GOT3 (cell line): Measurements from ENCODE around the gene NR6A1.

Experiments used
- DNase-seq: peaks from one replicate; lab custom pipeline; 2025; ENCODE audit warnings: mixed read lengths; lab: John Stamatoyannopoulos, UW

NR6A1 gene

GRCh38 chr9:124688238-124688904 is 82.7 kb downstream of the NR6A1 start:
- DNase-seq: no peak

DNA sequence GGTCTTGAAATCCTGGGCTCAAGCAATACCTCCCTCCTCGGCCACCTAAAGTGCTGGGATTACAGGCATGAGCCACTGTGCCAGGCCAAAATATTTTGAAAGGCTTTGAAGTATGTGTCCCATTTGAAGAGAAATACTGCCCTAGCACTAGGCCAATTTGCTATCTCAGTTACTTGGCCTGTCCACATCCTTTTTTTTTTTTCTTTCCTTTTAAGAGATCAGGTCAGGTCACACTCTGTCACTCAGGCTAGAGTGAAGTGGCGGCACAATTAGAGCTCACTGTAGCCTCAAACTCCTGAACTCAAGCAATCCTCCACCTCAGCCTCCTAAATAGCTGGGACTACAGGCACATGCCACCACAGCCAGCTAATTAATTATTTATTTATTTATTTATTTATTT is 84.2 kb downstream of the NR6A1 start:
- DNase-seq: no peak

- DNase-seq: no peak
Observed at GRCh38 chr9:124685217-124685616, 85.9 kb downstream of the NR6A1 start.

- no peak for DNase-seq
Observed at GRCh38 chr9:124684169-124684568, 86.9 kb downstream of the NR6A1 start.

DNA sequence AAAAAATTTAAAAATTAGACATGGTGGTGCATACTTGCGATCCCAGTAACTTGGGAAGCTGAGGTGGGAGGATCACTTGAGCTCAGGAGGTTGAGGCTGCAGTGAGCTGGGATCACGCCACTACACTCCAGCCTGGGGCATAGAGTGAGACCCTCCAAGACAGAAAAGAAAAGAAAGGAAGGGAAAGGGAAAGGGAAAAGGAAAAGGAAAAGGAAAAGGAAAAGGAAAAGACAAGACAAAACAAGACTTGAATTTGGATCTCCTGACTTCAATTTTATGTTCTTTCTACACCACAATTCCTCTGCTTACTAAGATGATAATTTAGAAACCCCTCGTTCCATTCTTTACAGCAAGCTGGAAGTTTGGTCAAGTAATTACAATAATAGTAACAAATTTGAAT is 88.1 kb downstream of the NR6A1 start:
- no peak for DNase-seq

- DNase-seq: no peak
Observed at GRCh38 chr9:124680714-124681390, 90.3 kb downstream of the NR6A1 start.

DNA sequence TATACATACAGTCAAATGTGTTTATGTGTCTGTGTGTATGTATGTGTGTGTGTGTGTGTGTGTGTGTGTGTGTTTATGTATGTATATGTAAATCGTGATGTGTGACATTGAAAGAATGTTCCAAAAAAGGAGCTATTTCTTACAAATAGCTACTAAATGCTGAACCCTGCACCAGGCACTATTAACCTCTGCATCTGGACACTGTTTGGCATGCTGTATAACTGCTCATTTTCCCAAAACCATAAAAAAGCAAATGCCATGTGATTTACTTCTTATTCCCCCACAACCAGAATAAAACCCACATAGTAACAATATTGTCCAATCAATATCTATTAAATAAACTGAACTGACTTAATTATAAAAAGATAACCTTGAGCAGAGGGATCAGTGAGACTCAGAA is 91.1 kb downstream of the NR6A1 start:
- DNase-seq: no peak

- no peak for DNase-seq
Observed at GRCh38 chr9:124676159-124676551, 95.0 kb downstream of the NR6A1 start.

DNA sequence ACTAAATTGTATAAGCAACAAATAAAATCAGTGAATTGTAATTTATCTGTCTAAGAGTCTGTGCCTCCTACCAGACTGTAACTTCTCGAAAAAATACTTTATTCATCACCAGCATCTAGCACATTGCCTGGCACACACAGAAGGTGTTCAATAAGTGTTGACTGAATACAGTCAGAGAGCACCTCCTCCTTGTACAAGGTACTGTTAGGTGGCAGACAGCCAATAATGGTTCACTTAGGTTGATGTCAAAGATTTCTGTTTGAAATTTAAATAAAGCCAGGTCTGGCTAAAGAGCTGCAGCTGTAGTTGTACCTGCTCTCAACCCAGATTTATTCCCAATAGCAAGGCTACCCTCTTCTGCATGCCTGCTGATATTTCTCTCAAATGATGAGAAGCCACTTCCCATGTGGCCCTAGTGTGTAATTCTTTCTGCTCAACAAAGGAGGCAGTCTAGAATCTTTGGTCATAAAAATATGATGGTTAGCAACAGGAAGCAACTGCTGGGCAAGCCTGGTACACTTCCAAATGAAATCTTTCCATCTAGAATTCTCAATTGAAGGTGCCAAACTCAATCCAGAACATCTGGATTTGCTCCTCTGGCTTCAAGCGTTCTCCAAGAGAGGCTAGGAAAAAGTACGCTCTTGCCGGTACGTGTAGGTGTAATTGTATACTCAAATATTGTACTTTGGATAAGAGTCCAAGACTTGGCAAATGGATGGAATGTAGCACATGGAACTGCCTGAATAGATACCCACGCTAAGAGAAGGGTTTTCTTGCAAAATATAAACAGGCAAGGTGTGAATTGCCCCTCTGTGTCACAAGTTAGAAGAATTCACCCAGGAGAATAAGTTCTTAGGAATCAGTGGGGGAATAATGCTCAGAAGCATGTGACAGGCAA is 95.6 kb downstream of the NR6A1 start:
- no peak for DNase-seq

DNA sequence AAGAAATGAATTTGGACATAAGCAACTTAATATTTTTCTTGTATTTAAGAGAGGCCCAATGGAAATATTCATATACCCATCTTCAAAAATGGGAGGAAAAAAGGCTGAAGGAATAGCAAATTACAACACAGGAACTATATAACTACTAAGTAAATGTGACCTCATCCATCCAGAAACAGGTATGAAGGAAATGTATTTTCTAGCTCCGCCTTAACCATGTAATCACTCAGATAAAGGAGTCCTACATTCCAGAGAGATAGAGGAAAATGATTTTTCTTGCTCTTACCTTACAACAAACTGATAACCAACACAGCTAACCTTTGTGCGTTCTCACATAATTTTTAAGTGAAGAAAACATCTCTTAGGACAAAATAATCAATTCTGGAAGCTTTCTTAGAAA is 96.5 kb downstream of the NR6A1 start:
- no peak for DNase-seq

DNA sequence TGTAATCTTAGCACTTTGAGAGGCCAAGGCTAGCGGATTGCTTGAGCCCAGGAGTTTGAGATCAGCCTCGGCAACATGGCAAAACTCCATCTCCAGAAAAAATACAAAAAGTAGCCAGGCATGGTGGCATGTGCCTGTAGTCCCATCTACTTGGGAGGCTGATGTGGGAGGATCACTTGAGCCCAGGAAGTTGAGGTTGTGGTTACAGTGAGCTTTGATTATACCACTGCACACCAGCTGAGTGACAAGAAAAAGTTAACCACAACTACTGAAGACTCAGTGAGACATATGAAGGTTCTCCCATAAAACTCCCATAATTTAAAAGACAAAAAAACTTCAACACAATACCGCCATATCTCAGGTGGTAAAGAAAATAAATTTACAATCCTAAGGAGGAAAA is 98.0 kb downstream of the NR6A1 start:
- no peak for DNase-seq

DNA sequence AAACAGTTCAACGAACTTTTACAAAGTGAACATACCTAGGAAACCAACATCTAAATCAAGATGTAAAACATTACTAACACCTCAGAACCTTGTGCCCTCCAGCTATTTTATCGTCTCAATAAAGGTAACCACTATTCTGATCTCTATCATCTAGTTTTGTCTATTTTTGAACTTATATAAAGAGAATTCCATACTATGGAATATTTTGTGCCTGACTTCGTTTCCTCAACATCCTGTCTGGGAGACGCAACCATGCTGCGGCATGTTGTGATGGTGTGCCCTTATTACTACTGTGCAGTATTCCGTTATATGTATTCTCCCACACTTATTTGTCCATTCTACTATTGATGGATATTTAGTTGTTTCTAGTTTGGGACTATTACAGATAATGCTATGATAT is 99.2 kb downstream of the NR6A1 start:
- DNase-seq: no peak

- DNase-seq: no peak
Observed at GRCh38 chr9:124666642-124667041, 104.5 kb downstream of the NR6A1 start.

DNA sequence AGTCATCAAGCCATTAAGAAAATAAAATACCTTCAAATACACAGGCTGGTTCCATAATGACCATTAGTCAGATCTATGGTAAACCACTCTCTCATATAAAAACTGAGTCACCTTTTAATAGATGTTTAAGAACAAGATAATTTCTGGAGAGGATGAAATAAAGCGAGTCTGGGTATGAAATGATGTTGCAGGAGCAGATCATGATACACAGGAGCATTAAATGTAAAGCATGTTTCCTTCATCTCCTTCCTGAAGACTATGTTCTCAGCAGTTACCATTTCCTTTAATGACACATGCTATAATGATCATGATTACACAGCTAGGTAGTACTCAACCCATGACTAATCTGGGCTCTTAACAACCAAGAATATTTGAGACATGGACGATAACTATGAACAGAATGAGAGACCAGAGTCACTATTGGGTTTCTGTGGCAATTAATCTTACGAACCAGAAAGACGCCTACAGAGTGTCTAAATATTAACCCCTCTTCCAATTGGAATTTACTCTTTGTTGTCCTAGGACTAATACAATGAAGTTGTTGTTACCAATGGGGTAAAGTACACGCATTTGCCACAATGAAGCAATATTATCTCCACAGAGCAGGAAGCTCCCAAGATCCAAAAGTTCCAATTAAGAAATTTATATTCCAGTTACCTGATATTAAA is 105.6 kb downstream of the NR6A1 start:
- DNase-seq: no peak

- DNase-seq: no peak
Observed at GRCh38 chr9:124664143-124664542, 107.0 kb downstream of the NR6A1 start.

- no peak for DNase-seq
Observed at GRCh38 chr9:124663046-124663961, 107.8 kb downstream of the NR6A1 start.

DNA sequence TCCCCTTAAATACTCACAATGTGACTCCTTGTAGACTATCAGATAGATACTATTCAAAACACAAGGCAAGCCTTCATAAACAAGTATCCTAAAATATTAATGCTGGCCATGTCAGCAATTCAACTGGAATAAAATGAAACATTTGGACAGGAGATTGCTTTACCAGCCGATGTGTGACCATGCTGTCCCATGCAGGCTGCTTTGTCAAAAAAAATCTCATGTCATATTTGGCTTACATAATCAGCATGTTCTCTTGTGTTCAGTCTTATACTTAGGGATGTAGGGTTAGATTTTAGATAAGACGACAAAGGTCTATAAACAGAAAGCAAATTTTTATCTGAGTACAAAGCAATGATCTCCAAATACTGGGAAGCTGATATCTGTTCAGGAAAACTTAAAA is 108.5 kb downstream of the NR6A1 start:
- DNase-seq: no peak

DNA sequence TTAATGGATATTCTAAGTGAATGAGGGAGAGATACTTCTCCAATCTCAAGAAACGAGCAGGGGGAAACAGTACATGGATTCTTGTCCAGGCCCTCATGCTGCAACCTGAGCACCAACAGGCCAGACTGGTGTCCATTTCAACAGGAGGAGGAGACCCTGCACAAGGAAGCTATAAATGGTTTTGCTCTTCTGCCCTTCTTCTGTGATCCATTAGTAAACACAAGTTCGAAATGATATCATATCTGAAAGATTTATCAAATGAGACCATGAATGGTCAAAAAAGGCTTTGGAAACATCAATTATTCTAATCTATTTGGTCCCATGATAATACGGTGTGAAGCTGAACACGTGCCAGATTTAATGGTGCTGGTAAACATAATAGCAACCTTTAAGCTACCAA is 109.8 kb downstream of the NR6A1 start:
- no peak for DNase-seq

DNA sequence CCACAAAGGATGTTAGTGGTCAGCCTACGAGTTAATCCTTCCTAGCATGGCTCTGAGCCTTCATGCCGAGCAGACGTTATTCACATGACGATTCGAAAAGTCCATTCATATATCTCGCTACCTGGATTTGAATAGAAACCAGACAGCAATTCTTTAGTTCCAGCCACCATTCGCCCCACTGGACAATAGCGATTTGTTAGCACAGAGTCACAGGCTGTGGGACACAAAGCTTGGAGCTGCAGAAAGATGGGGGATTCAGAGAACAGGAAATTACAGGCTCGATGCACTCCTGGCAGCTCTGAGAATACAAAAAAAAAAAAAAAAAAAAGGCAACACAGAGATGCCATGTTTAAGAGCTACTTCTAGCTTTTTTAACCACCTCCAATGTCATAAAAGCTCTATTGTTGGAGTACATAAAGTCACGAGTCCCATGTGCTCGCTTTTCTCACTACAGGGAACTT is 110.7 kb downstream of the NR6A1 start:
- no peak for DNase-seq

GRCh38 chr9:124659099-124659659 is 111.9 kb downstream of the NR6A1 start:
- no peak for DNase-seq
